Measurements from ENCODE around the gene CDK14. TPM values are rescaled to one million over a fixed set of nuclear protein-coding genes. Genes with fewer than 3 reads are reported as not detected.

CDK14 gene
- polyA plus RNA-seq, 3 donors: 1.7 to 2.5 (median 2.1) TPM

- 96% methylated on average over 4 of the region's 6 CpGs for WGBS (ENCODE audit: insufficient coverage)
- no peaks in the 10 kb centered on the region for H3K27me3 Mint-ChIP-seq (ENCODE audit: low read depth in 3 of 3)
- Histone ChIP-seq H4K20me1 (ENCODE audit: insufficient read depth, low read length) (no peaks in the 10 kb centered on the region), H3K27ac (ENCODE audit: low read depth in 1 of 2, low read length in 2 of 2) (no peak overlapping the region), H3K36me3 (replicated peaks in 1 of 2; ENCODE audit: control insufficient read depth in 1 of 2, insufficient read depth in 2 of 2, low read length in 2 of 2) (no peaks in the 10 kb centered on the region), H2AFZ (ENCODE audit: insufficient read depth, low read depth, low read length, poor library complexity, severe bottlenecking) (no peak overlapping the region), H3K4me3 (replicated peaks in 1 of 3; ENCODE audit: low read depth in 2 of 3, low read length in 3 of 3) (no peak overlapping the region), H3K4me1 (ENCODE audit: control insufficient read depth in 1 of 2, insufficient read depth in 2 of 2, low read length in 2 of 2) (no peaks in the 10 kb centered on the region), H3K79me2 (ENCODE audit: insufficient read depth, low read length) (no peaks in the 10 kb centered on the region), H3K4me2 (replicated peaks; ENCODE audit: extremely low read depth, low read length, poor library complexity, severe bottlenecking) (no peak overlapping the region), H3K9me3 (replicated peaks in 1 of 2; ENCODE audit: control insufficient read depth in 1 of 2, insufficient read depth in 1 of 2, low read length in 2 of 2) (peaks cover 0 to 2% of the 10 kb centered on the region in 2 donors), H3K27me3 (ENCODE audit: control insufficient read depth in 2 of 2, insufficient read depth in 2 of 2, low read length in 2 of 2) (no peaks in the 10 kb centered on the region), H3K9ac (ENCODE audit: insufficient read depth, low read length, poor library complexity, severe bottlenecking) (no peak overlapping the region)
- no peak overlapping the region for H3K4me3 Mint-ChIP-seq
- H3K4me1 Mint-ChIP-seq: no peaks in the 10 kb centered on the region
- H3K9me3 Mint-ChIP-seq: peaks cover 0 to 4% (median 0%) of the 10 kb centered on the region in 7 donors
- no peak for DNase-seq
- no peak overlapping the region for H3K27ac Mint-ChIP-seq
- no peak for TF ChIP-seq CTCF (IDR thresholded peaks at IDR 0.05)
- H3K36me3 Mint-ChIP-seq: peaks cover 6 to 7% of the 10 kb centered on the region in 2 donors
- intact Hi-C loops (cut with micrococcal nuclease): no loop called here
These were observed 167.0 kb downstream of the CDK14 start for GRCh38 chr7:90763108-90763507.

DNA sequence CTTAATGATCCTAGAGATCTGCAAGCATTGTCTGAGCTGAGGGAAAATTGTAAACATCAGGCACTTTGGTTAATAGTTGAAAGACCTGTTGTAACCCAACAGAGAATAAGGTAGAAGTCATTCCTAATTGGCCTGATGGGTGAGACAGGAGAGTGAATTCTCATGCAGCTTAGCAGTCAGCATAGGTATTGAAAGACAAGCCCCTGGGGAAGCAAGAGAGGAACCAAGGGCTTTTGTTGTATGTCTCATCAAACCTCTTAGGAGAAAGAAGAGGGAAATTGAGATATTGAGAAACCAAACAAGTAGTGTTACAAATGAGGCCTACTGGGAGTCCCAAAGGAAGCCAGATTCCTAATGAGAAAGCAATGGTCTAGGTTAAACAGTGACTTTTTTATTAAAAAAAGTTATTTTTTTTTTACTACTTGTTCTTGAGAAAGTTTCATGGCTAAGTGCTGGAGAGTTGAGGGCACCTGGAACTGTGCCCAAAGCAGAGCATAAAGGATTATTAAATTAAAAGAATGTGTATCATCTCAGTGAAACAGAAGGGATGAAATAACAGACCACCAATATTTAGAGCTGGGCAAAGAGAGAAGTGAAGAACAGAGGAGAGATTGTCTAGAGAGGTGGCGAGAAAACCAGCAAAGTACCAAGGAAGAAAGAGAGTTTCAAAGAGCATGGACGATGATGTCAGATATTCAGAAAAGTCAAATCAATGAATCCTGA lies 168.9 kb downstream of the CDK14 start:
- no peak overlapping the region for H3K4me2 ChIP-seq (replicated peaks; ENCODE audit: extremely low read depth, low read length, poor library complexity, severe bottlenecking)
- H2AFZ ChIP-seq (ENCODE audit: insufficient read depth, low read depth, low read length, poor library complexity, severe bottlenecking): no peak overlapping the region
- no peaks in the 10 kb centered on the region for H3K79me2 ChIP-seq (ENCODE audit: insufficient read depth, low read length)
- no peak overlapping the region for H3K4me3 Mint-ChIP-seq
- DNase-seq: no peak
- H3K4me1 ChIP-seq (ENCODE audit: control insufficient read depth in 1 of 2, insufficient read depth in 2 of 2, low read length in 2 of 2): no peaks in the 10 kb centered on the region
- H4K20me1 ChIP-seq (ENCODE audit: insufficient read depth, low read length): no peaks in the 10 kb centered on the region
- WGBS (ENCODE audit: insufficient coverage): no CpG with 5 or more reads among the region's 2 CpGs
- H3K27ac Mint-ChIP-seq: peak overlapping the region in 1 of 7 donors; percentile 12
- intact Hi-C loops (cut with micrococcal nuclease): no loop called here
- peaks cover 0 to 2% of the 10 kb centered on the region in 2 donors for H3K9me3 ChIP-seq (replicated peaks in 1 of 2; ENCODE audit: control insufficient read depth in 1 of 2, insufficient read depth in 1 of 2, low read length in 2 of 2)
- H3K36me3 ChIP-seq (replicated peaks in 1 of 2; ENCODE audit: control insufficient read depth in 1 of 2, insufficient read depth in 2 of 2, low read length in 2 of 2): peaks cover 0 to 5% of the 10 kb centered on the region in 2 donors
- no peak overlapping the region for H3K27ac ChIP-seq (ENCODE audit: low read depth in 1 of 2, low read length in 2 of 2)
- H3K27me3 ChIP-seq (ENCODE audit: control insufficient read depth in 2 of 2, insufficient read depth in 2 of 2, low read length in 2 of 2): no peaks in the 10 kb centered on the region
- H3K4me1 Mint-ChIP-seq: no peaks in the 10 kb centered on the region
- peaks cover 0 to 6% (median 3%) of the 10 kb centered on the region in 7 donors for H3K9me3 Mint-ChIP-seq
- TF ChIP-seq CTCF (IDR thresholded peaks at IDR 0.05): no peak
- peaks cover 8 to 10% of the 10 kb centered on the region in 2 donors for H3K36me3 Mint-ChIP-seq
- no peak overlapping the region for H3K4me3 ChIP-seq (replicated peaks in 1 of 3; ENCODE audit: low read depth in 2 of 3, low read length in 3 of 3)
- H3K9ac ChIP-seq (ENCODE audit: insufficient read depth, low read length, poor library complexity, severe bottlenecking): no peak overlapping the region
- no peaks in the 10 kb centered on the region for H3K27me3 Mint-ChIP-seq (ENCODE audit: low read depth in 3 of 3)
